HFFc6 (cell line): Measurements from ENCODE around the gene ZNF785. TPM values are rescaled to one million over a fixed set of nuclear protein-coding genes. Genes with fewer than 3 reads are reported as not detected.

Source experiments
- DNase-seq: peaks from one replicate; pipeline ENCODE4 v3.0.0-alpha.2; 2018
- H3K27ac Mint-ChIP-seq: 2 replicates; pipeline ENCODE4 v1.8.0; 2020; ENCODE audit warnings: mild to moderate bottlenecking, mixed read lengths
- H3K27me3 Mint-ChIP-seq: 2 replicates; pipeline ENCODE4 v1.8.0; 2021; ENCODE audit warnings: mild to moderate bottlenecking, moderate library complexity, mixed read lengths; ENCODE audit not compliant: insufficient read depth
- H3K36me3 Mint-ChIP-seq: 2 replicates; pipeline ENCODE4 v1.8.0; 2021; ENCODE audit warnings: low read depth, mixed read lengths
- H3K4me1 Mint-ChIP-seq: 2 replicates; pipeline ENCODE4 v1.8.0; 2020; ENCODE audit warnings: low read depth, mixed read lengths
- H3K4me3 Mint-ChIP-seq: 2 replicates; pipeline ENCODE4 v1.8.0; 2020; ENCODE audit warnings: mild to moderate bottlenecking, moderate library complexity, mixed read lengths
- H3K9me3 Mint-ChIP-seq: 2 replicates; pipeline ENCODE4 v1.8.0; 2020; ENCODE audit warnings: mild to moderate bottlenecking, mixed read lengths
- CTCF ChIP-seq: fragments of 200-600 bp; sonication (generic); IDR thresholded peaks from 2 replicates; pipeline ENCODE4 v1.5.0; 2021; ENCODE audit warnings: antibody characterized with exemption, mild to moderate bottlenecking
- total RNA-seq, 6 experiments: library from RNA; stranded (reverse); fragmentation: NEBNext Ultra II Directional; extraction: Animal tissue kit (Norgen Biotek cat#: 25700); gene quantifications; 2 replicates in 1 of 6; 3 replicates in 5 of 6; pipeline ENCODE4 v1.2.3, GENCODE V29; 2021

ZNF785 gene
- total RNA-seq, 6 experiments from 2014 or later, result 7.3 to 12.2 (median 10.1) TPM

GRCh38 chr16:30570636-30571444 is 14.7 kb downstream of the ZNF785 start:
- Mint-ChIP-seq H3K36me3 (no peaks in the 10 kb centered on the region), H3K27me3 (peaks cover 1% of the 10 kb centered on the region), H3K4me3 (peak overlapping the region; percentile 92), H3K9me3 (no peaks in the 10 kb centered on the region), H3K27ac (peak overlapping the region; percentile 95), H3K4me1 (peaks cover 19% of the 10 kb centered on the region)
- DNase-seq, result peak; percentile 29
- no peak for TF ChIP-seq CTCF

DNA sequence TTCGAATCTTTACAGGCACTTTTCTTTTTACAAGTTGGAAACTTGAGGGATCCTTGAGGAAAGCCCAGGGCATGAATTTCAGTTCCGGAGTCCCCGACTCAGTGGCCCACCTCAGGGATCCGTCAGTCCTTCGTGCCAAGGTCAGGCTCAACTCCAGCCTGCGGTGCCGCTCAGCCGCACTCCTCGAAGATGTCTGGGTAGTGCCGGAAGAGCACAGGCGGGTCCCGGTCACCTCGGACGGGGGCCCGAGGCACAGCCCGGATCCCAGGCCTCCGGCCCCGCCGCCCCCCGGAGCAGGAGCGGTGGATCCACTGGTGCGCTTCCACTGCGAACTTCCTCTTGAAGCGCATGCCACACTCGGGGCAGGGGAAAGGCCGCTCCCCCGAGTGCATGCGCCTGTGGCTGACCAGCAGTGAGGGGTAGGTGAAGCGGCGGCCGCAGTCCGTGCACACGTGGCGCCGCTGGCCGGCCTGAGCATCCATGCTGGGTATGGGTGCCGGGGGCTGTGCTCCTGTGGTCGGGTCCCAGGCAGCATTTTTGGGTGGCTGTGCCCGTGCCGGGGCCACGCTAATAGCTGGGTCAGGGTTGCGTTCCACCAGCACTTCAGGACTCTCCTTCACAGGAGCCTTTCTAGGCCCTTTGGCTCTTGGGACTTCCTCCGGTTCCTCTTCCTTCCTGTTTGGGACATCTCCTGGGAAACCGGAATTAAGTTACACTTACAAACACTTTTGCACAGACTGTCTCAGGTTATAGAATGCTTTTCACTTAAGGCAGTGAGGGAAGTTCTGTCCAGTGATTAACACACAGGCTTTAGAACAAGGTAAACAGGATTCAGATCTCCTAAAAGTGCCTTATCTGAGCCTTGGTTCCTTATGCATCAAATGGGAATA is 15.5 kb downstream of the ZNF785 start:
- no peak overlapping the region for H3K27ac Mint-ChIP-seq
- TF ChIP-seq CTCF, result no peak
- no peaks in the 10 kb centered on the region for H3K36me3 Mint-ChIP-seq
- H3K4me1 Mint-ChIP-seq, result peaks cover 19% of the 10 kb centered on the region
- H3K27me3 Mint-ChIP-seq, result peaks cover 3% of the 10 kb centered on the region
- DNase-seq, result no peak
- no peaks in the 10 kb centered on the region for H3K9me3 Mint-ChIP-seq
- H3K4me3 Mint-ChIP-seq, result no peak overlapping the region

DNA sequence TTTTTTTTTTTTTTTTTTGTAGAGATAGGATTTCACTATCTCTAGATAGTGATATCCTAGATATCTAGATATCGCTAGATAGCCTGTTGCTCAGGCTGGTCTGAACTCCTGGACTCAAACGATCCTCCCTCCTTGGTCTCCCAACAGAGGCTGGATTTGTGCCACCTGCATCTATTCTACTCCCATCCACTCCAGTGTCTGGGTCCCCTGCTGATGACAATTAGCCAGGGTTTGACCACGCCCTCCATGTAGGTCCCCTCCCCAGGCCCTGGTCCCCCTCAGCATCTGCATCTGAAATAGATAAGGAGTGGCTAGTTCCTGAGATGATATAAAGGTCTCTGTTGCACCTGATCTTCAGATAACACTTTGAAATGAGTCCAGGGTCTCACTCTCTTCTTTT is 16.2 kb downstream of the ZNF785 start:
- Mint-ChIP-seq H3K36me3 (no peaks in the 10 kb centered on the region), H3K27ac (no peak overlapping the region), H3K27me3 (peaks cover 4% of the 10 kb centered on the region), H3K4me3 (no peak overlapping the region), H3K9me3 (no peaks in the 10 kb centered on the region), H3K4me1 (peaks cover 19% of the 10 kb centered on the region)
- no peak for TF ChIP-seq CTCF
- no peak for DNase-seq

GRCh38 chr16:30567991-30568638 is 17.4 kb downstream of the ZNF785 start:
- Mint-ChIP-seq H3K4me1 (peaks cover 15% of the 10 kb centered on the region), H3K27ac (peak overlapping the region; percentile 64), H3K36me3 (no peaks in the 10 kb centered on the region), H3K27me3 (peaks cover 4% of the 10 kb centered on the region), H3K9me3 (no peaks in the 10 kb centered on the region), H3K4me3 (no peak overlapping the region)
- TF ChIP-seq CTCF, result no peak
- DNase-seq, result peak; percentile 70

DNA sequence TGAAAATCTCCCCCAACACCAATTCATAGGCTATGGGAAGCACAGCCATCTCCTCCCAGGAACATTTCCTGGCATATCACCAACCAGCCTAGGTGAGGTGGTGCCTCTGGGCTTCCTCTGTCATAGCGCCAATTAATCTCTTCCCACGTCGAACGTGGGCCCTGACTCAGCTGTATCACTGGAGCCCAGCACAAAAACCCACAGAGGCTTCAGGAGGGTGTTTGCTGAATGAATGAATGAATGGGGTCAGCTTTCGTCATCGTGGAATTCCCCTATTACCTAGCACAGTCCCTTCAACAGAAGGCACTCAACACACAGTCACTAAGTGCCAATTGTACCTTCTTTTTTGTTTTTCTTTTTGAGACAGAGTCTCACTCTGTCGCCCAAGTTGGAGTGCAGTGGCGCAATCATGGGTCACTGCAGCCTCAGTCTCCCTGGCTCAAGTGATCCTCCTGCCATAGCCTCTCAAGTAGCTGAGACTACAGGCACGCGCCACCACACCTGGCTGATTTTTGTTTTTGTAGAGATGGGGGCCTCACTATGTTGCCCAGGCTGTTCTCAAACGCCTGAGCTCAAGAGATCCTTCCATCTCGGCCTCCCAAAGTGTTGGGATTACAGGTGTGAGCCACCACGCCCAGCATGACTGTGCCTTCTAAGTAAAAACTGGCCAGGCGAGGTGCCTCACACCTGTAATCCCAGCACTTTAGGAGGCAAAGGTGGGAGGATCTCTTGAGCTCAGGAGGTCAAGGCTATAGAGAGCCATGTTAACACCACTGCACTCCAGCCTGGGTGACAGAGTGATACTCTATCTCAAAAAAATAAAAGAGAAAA is 18.1 kb downstream of the ZNF785 start:
- Mint-ChIP-seq H3K27ac (peak overlapping the region; percentile 64; the same call in 1 of the 2 replicates), H3K36me3 (no peaks in the 10 kb centered on the region), H3K9me3 (no peaks in the 10 kb centered on the region), H3K4me3 (no peak overlapping the region), H3K4me1 (peaks cover 11% of the 10 kb centered on the region), H3K27me3 (peaks cover 4% of the 10 kb centered on the region)
- no peak for TF ChIP-seq CTCF
- no peak for DNase-seq
